DOHH2 (cell line): ENCODE measurements around the gene PNPO.

Source experiments
- H3F3A ChIP-seq: fragments of 200-600 bp; sonication (generic), shearing (Covaris generic); 2 replicates; pipeline ENCODE4 v1.6.0; 2016; ENCODE audit warnings: antibody characterized with exemption, mild to moderate bottlenecking; ENCODE audit not compliant: control insufficient read depth, insufficient read depth
- H3K27ac ChIP-seq: fragments of 200-600 bp; sonication (generic); 2 replicates; pipeline ENCODE4 v1.5.1; 2014; ENCODE audit warnings: low read depth, mild to moderate bottlenecking, low read length, moderate library complexity
- H3K27me3 ChIP-seq: fragments of 200-600 bp; sonication (generic); 2 replicates; pipeline ENCODE4 v1.6.1; 2014; ENCODE audit warnings: mild to moderate bottlenecking, low read length, mixed read lengths; ENCODE audit not compliant: control insufficient read depth
- H3K36me3 ChIP-seq: fragments of 200-600 bp; sonication (generic); 2 replicates; pipeline ENCODE4 v1.6.1; 2014; ENCODE audit warnings: mild to moderate bottlenecking, low read length, moderate library complexity, mixed read lengths; ENCODE audit not compliant: control insufficient read depth
- H3K4me1 ChIP-seq: fragments of 200-600 bp; sonication (generic); 2 replicates; pipeline ENCODE4 v1.6.1; 2014; ENCODE audit warnings: mild to moderate bottlenecking, low read length, mixed read lengths; ENCODE audit not compliant: control insufficient read depth
- H3K4me2 ChIP-seq: fragments of 200-600 bp; sonication (generic); 2 replicates; pipeline ENCODE4 v1.6.0; 2014; ENCODE audit warnings: mild to moderate bottlenecking, low read length, moderate library complexity
- H3K4me3 ChIP-seq: fragments of 200-600 bp; sonication (generic); 2 replicates; pipeline ENCODE4 v1.5.1; 2014; ENCODE audit warnings: mild to moderate bottlenecking, low read length, mixed read lengths
- H3K79me2 ChIP-seq: fragments of 200-600 bp; sonication (generic); 2 replicates; pipeline ENCODE4 v1.6.1; 2014; ENCODE audit warnings: mild to moderate bottlenecking, low read length, mixed read lengths; ENCODE audit not compliant: control insufficient read depth
- H3K9me2 ChIP-seq: fragments of 200-600 bp; sonication (generic); replicated peaks from 2 replicates; pipeline ENCODE4 v1.6.1; 2014; ENCODE audit warnings: mild to moderate bottlenecking, low read length, mixed read lengths; ENCODE audit not compliant: control insufficient read depth
- H3K9me3 ChIP-seq: fragments of 200-600 bp; sonication (generic); 2 replicates; pipeline ENCODE4 v1.6.1; 2014; ENCODE audit warnings: antibody characterized with exemption, low read length, mixed read lengths; ENCODE audit not compliant: control insufficient read depth, insufficient read depth
- H4K20me1 ChIP-seq: fragments of 200-600 bp; sonication (generic); 2 replicates; pipeline ENCODE4 v1.6.0; 2014; ENCODE audit warnings: low read depth, mild to moderate bottlenecking, antibody characterized with exemption, low read length, moderate library complexity; ENCODE audit not compliant: control insufficient read depth, insufficient read depth
- CTCF ChIP-seq: fragments of 200-600 bp; sonication (generic); IDR thresholded peaks from one replicate; pipeline ENCODE4 v1.5.1; 2014; ENCODE audit warnings: antibody characterized with exemption, mild to moderate bottlenecking, low read depth, low read length; ENCODE audit not compliant: poor library complexity, severe bottlenecking
- EZH2phosphoT487 ChIP-seq: fragments of 200-600 bp; sonication (generic); IDR thresholded peaks from 2 replicates; pipeline ENCODE4 v1.6.1; 2017; ENCODE audit warnings: borderline replicate concordance, mild to moderate bottlenecking, antibody characterized with exemption, low read length, moderate library complexity, mixed read lengths

Gene PNPO

GRCh38 chr17:47962901-47963300, 21.5 kb downstream of the PNPO start:
- Histone ChIP-seq H4K20me1 (no peaks in the 10 kb centered on the region), H3K9me3 (no peaks in the 10 kb centered on the region), H3K27ac (no peak overlapping the region), H3K4me1 (no peaks in the 10 kb centered on the region), H3F3A (no peaks in the 10 kb centered on the region), H3K27me3 (peaks cover 5% of the 10 kb centered on the region), H3K9me2 (no peaks in the 10 kb centered on the region), H3K4me3 (no peak overlapping the region), H3K79me2 (no peaks in the 10 kb centered on the region), H3K4me2 (no peak overlapping the region), H3K36me3 (no peaks in the 10 kb centered on the region)
- TF ChIP-seq CTCF = no peak
- TF ChIP-seq EZH2phosphoT487 = no peak

- Histone ChIP-seq H3K79me2 (no peaks in the 10 kb centered on the region), H3K9me3 (no peaks in the 10 kb centered on the region), H3K4me3 (no peak overlapping the region), H3K4me2 (no peak overlapping the region), H3K36me3 (no peaks in the 10 kb centered on the region), H3K9me2 (no peaks in the 10 kb centered on the region), H3F3A (no peaks in the 10 kb centered on the region), H4K20me1 (no peaks in the 10 kb centered on the region), H3K27me3 (peaks cover 5% of the 10 kb centered on the region), H3K27ac (no peak overlapping the region), H3K4me1 (peaks cover under 1% of the 10 kb centered on the region)
- TF ChIP-seq EZH2phosphoT487 (no peak), CTCF (no peak)
Observed at GRCh38 chr17:47964856-47965255, 23.5 kb downstream of the PNPO start.

GRCh38 chr17:47966079-47966519, 24.7 kb downstream of the PNPO start:
- Histone ChIP-seq H3K4me1 (peaks cover 8% of the 10 kb centered on the region), H4K20me1 (no peaks in the 10 kb centered on the region)

More at GRCh38 chr17:47966079-47966519, 24.7 kb downstream of the PNPO start:
- no peaks in the 10 kb centered on the region for H3K36me3 ChIP-seq
- no peaks in the 10 kb centered on the region for H3K9me3 ChIP-seq
- no peaks in the 10 kb centered on the region for H3K9me2 ChIP-seq
- no peak overlapping the region for H3K27ac ChIP-seq
- H3K4me2 ChIP-seq = no peak overlapping the region
- no peaks in the 10 kb centered on the region; the same call in 1 of the 2 replicates for H3K27me3 ChIP-seq
- no peaks in the 10 kb centered on the region for H3F3A ChIP-seq
- no peak for TF ChIP-seq CTCF
- peaks cover 2% of the 10 kb centered on the region for H3K79me2 ChIP-seq
- no peak overlapping the region for H3K4me3 ChIP-seq
